GM19023 (cell line): ENCODE measurements around the gene WDFY3.
"Not testable (repeated sequence)": the region's sequence is repeated elsewhere in the genome, so short reads cannot be mapped to it uniquely, and the experiment has no call there.

ENCODE experiments used
- ATAC-seq: cut with Tn5 transposase; IDR thresholded peaks from one replicate; pipeline ENCODE4 v1.9.1; 2021; ENCODE audit warnings: mild to moderate bottlenecking, moderate library complexity; ENCODE audit not compliant: unreplicated experiment

WDFY3 gene

GRCh38 chr4:84683064-84683850 is 283.2 kb downstream of the WDFY3 start:
- ATAC-seq: no peak

DNA sequence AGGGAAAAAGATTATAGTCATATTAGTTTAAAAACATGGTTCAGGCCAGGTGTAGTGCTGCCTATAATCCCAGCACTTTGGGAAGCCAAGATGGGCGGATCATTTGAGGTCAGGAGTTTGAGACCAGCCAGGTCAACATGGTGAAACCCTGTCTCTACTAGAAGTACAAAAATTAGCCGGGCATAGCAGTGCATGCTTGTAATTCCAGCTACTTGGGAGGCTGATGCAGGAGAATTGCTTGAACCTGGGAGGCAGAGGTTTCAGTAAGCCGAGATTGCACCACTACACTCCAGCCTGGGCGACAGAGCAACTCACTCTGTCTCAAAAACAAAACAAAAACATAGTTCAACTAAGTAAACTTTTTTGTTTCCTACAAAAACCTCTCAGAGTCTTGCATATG is 283.8 kb downstream of the WDFY3 start:
- not testable (repeated sequence) for ATAC-seq

GRCh38 chr4:84681486-84682274 is 284.8 kb downstream of the WDFY3 start:
- no peak for ATAC-seq

DNA sequence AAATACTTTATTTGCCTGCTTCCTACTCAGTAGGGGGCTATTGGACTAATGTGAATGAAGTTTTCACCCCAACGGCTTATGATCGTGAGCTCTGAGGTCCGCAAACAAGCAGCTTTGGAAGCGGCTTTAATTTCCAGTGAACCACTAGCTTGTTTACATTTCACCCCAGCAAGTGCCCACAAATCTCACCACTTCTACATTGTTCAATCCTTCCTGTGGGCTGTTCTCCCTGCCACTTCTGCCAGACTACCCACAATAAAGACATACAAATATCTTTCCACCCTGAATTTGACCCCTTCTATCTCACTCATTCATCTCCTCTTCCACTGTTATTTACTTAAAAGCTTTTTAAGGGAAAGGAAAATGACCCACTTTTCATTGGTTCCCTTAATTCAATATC is 285.5 kb downstream of the WDFY3 start:
- ATAC-seq: no peak

GRCh38 chr4:84678976-84679744 is 287.3 kb downstream of the WDFY3 start:
- ATAC-seq: no peak

GRCh38 chr4:84677995-84678394 is 288.5 kb downstream of the WDFY3 start:
- no peak for ATAC-seq

GRCh38 chr4:84677093-84677492 is 289.4 kb downstream of the WDFY3 start:
- no peak for ATAC-seq

DNA sequence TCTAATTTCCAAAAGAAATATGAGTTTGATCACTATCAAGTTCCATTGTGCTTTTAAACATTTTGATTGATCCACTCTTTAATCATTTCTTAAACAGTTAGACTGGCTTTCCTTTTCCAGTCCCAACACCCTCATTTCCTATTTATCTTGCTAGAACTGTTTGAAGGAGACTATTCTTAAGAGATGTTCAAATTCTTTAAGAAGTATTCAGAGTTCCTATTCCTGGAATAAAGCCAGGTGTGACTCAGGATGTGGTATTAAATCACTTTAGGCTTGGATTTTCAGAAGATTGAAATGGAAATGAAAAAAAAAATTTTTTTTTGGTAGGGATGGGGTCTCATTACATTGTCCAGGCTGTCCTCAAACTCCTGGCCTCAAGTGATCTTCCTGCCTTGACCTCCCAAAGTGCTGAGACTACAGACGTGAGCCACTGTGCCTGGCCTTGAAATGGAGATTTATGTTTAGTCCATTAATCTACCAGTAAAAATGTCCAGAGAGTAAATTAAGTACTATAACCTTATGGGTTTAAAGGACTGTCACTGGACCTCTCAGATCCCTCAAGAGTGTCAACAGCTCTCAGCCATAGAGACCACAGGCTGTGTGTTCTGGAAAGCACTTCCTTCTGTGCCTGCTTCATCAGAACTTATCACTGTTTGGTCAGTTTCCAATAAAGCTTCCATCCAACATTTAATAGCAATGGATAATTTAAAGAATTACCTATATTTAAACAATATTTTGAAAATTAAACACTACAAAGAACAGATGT is 292.8 kb downstream of the WDFY3 start:
- no peak for ATAC-seq

GRCh38 chr4:84672177-84672576 is 294.3 kb downstream of the WDFY3 start:
- no peak for ATAC-seq

DNA sequence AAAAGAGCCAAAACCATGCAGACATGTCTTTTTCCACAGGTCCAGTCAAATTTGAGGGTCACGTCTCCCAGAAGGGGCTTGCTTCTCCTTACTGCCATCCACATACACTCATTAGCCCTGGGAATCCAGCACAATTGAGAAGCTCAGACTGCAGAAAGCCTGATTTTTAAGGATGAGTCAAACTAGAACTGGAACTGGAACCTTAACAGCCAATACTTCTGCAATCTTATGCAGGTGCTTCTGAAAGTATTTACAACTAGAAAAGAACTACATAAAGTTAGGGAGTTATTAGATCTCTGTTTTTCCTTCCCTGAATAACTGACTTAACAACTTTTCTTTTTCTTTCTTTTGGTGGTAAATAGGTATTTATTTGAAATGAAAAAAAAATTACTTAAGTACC is 297.3 kb downstream of the WDFY3 start:
- ATAC-seq: no peak

DNA sequence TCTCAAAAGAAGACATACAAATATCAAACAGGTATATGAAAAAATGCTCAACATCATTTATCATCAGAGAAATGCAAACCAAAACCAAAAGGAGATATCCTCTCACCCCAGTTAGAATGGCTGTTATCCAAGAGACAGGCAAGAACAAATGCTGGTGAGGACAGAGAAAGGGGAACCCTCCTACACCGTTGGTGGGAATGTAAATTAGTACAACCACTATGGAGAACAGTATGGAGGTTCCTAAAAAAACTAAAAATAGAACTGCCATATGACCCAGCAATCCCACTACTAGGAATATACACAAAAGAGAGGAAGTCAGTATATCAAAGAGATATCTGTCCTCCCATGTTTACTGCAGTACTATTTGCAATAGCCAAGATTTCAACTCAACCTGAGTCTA is 300.1 kb downstream of the WDFY3 start:
- no peak for ATAC-seq

DNA sequence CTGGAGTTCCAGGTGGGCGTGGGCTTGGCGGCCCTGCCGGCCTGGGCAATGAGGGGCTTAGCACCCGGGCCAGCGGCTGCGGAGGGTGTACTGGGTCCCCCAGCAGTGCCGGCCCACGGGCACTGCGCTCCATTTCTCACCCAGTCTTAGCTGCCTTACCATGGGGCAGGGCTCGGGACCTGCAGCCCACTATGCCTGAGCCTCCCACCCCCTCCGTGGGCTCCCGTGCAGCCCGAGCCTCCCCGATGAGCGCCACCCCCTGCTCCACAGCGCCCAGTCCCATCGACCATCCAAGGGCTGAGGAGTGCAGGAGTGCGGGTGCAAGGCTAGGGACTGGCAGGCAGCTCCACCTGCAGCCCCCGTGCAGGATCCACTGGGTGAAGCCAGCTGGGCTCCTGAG is 301.7 kb downstream of the WDFY3 start:
- not testable (repeated sequence) for ATAC-seq

DNA sequence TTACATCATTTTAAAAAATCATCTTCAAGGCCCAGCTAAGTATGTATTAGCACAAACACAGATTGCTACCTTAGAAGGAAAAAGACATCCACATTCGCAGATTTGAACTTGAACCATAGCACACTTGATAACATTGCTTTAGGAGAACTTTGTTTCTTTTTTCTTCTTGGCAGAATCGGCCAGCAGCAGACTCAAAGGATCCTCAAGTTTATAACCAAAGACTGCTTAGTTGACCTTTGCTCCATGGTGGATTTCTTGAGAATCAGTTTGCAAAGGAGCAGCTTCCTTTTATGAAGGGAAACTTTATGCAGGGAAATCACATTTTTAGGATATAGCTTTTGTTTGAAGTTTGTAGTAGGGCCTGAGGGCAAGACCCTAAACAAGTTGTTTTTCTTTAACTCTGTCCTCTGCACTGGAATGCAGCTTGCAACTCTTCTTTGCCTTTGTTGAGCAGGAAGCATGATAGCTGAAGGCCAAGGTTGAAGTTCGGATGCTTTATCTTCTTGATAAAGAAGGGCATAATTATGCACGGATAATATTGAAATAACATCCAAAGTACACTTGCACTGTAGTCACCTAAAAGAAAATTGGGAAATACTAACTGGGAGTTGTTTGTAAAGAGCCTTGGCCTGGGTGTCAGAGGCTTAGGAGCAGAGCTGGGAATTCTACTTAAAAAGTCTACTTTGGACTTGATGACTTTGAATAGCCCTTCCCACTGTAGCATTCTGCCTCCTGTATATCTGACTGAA is 305.1 kb downstream of the WDFY3 start:
- no peak for ATAC-seq

DNA sequence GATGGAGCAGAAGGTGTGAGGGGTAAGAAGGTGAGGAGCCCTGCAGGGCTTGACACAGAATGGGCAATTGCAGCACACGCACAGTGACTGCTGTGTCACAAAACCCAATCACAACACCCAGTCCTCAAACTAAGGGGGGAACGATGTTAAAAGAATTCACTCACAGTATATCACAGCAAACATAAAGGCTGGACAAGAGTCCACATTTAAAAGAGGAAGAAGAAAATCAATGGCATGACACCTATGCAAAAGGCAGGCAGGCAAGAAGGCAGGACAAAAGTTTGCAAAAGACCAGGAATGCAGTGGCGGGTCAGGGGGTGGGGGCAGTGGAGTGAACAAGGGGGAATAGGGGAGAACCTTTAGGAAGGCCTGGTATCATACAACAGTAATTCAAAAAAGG is 305.9 kb downstream of the WDFY3 start:
- ATAC-seq: no peak

- ATAC-seq: no peak
Observed at GRCh38 chr4:84652478-84652877, 314.0 kb downstream of the WDFY3 start.

DNA sequence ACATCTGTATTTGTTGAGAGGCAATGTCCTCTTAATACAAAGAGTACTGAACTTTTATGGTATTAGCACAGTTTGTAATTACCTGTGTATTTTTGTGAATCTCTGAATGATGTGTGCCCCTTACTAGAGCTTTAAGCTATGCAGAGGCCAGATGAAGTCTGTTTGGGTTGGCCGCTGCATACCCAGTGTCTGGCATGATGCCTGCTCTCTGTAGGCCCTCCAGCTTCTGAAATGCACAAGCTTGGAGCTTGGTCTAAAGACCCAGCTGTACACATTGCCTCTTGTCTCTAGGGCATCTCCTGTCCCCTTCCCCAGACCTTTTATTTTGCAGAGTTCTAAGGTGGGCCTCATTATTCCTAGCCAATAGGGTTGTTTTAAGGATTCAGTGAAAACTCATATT is 315.0 kb downstream of the WDFY3 start:
- ATAC-seq: no peak

GRCh38 chr4:84648863-84649647 is 317.4 kb downstream of the WDFY3 start:
- ATAC-seq: no peak

GRCh38 chr4:84648178-84648577 is 318.3 kb downstream of the WDFY3 start:
- no peak for ATAC-seq

DNA sequence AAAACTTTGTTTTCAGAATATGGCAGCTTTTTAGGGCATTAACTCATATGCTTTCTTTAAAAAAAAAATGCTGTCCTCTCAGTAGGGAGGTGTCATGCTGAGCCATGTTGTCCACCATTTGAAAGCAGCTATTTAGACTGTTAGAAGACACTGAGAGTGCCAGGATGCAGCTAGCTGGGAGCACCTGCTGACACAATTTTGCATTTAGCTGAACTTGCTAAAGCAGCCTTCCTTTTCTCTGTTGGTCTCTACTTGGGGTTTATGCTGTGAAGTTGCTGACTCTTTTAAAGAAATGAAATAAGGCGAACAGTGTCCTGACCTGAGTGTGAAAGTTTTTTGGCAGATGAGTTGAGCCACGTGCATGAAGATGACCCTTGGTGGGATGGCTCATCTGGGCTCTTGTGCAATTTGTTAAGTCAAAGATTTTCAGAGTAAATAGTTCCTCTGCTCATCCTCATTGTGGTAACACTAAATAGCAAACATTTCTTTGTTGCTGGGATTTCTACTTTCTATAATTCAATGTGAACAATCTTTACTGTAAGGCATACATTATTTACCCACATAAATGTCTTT is 319.1 kb downstream of the WDFY3 start:
- no peak for ATAC-seq
